ENCODE data around the gene HFE. TPM values are rescaled to one million over a fixed set of nuclear protein-coding genes. Genes with fewer than 3 reads are reported as not detected.
A peak's percentile ranks its signal among the peaks of the same experiment; 100 is the strongest.

Gene HFE
- total RNA-seq, 1 experiment from 2014 or later = 7.8 TPM

- DNase-seq (ENCODE audit: low spot score) = no peak
- no TSS peak for BruUV-seq (replicated peaks)
- no peak overlapping the region for H3K4me3 ChIP-seq (ENCODE audit: low read depth, low read length, poor library complexity, severe bottlenecking)
- H3K4me1 ChIP-seq (ENCODE audit: insufficient read depth, low read length, poor library complexity, severe bottlenecking) = peaks cover 11% of the 10 kb centered on the region
- POLR2A ChIA-PET (ENCODE audit: low non-redundant PET) = no interaction called here
- TF ChIP-seq CTCF (conservative IDR thresholded peaks at IDR 0.05; ENCODE audit: low read depth, low read length) (no peak), EZH2 (IDR thresholded peaks at IDR 0.05; ENCODE audit: borderline replicate concordance, low read depth, low read length, poor library complexity, severe bottlenecking) (no peak)
- peak overlapping the region; percentile 53 for H3K27ac ChIP-seq (ENCODE audit: low read depth, low read length, poor library complexity, severe bottlenecking)
- no peaks in the 10 kb centered on the region for H3K27me3 ChIP-seq (replicated peaks; ENCODE audit: insufficient read depth, low read depth, low read length, poor library complexity)
- CTCF ChIA-PET = no interaction called here
- no peaks in the 10 kb centered on the region for H3K9me3 ChIP-seq (ENCODE audit: low read depth, low read length, poor library complexity, severe bottlenecking)
- intact Hi-C loops (cut with micrococcal nuclease; ENCODE audit: unreplicated experiment) = no loop called here
- H3K36me3 ChIP-seq (ENCODE audit: insufficient read depth, low read length, poor library complexity, severe bottlenecking) = no peaks in the 10 kb centered on the region
These were observed 18.6 kb downstream of the HFE start for GRCh38 chr6:26105842-26106241.

- no peak for TF ChIP-seq EZH2 (IDR thresholded peaks at IDR 0.05; ENCODE audit: borderline replicate concordance, low read depth, low read length, poor library complexity, severe bottlenecking)
- no peak for TF ChIP-seq CTCF (conservative IDR thresholded peaks at IDR 0.05; ENCODE audit: low read depth, low read length)
- ChIA-PET CTCF (no interaction called here), POLR2A (ENCODE audit: low non-redundant PET) (interaction anchor here (0.8 kb wide), 1 partner anchor 50 kb away, joined by 3 read pairs; a partner anchor contains a TSS)
- intact Hi-C loops (cut with micrococcal nuclease; ENCODE audit: unreplicated experiment) = no loop called here
- no peaks in the 10 kb centered on the region for H3K36me3 ChIP-seq (ENCODE audit: insufficient read depth, low read length, poor library complexity, severe bottlenecking)
- H3K4me1 ChIP-seq (ENCODE audit: insufficient read depth, low read length, poor library complexity, severe bottlenecking) = peaks cover 5% of the 10 kb centered on the region
- BruUV-seq (replicated peaks) = no TSS peak
- H3K27ac ChIP-seq (ENCODE audit: low read depth, low read length, poor library complexity, severe bottlenecking) = peak overlapping the region; percentile 18
- DNase-seq (ENCODE audit: low spot score) = no peak
- no peaks in the 10 kb centered on the region for H3K9me3 ChIP-seq (ENCODE audit: low read depth, low read length, poor library complexity, severe bottlenecking)
- H3K27me3 ChIP-seq (replicated peaks; ENCODE audit: insufficient read depth, low read depth, low read length, poor library complexity) = no peaks in the 10 kb centered on the region
- H3K4me3 ChIP-seq (ENCODE audit: low read depth, low read length, poor library complexity, severe bottlenecking) = no peak overlapping the region
These were observed 20.7 kb downstream of the HFE start for GRCh38 chr6:26107935-26108334.

GRCh38 chr6:26109772-26110171 is 22.5 kb downstream of the HFE start:
- no peak overlapping the region for H3K4me3 ChIP-seq (ENCODE audit: low read depth, low read length, poor library complexity, severe bottlenecking)
- no TSS peak for BruUV-seq (replicated peaks)
- POLR2A ChIA-PET (ENCODE audit: low non-redundant PET) = interaction anchor here (0.6 kb wide), 1 partner anchor 17 kb away, joined by 4 read pairs; no protein-coding TSS in a partner anchor
- H3K36me3 ChIP-seq (ENCODE audit: insufficient read depth, low read length, poor library complexity, severe bottlenecking) = no peaks in the 10 kb centered on the region
- peak overlapping the region; percentile 43 for H3K27ac ChIP-seq (ENCODE audit: low read depth, low read length, poor library complexity, severe bottlenecking)
- TF ChIP-seq EZH2 (IDR thresholded peaks at IDR 0.05; ENCODE audit: borderline replicate concordance, low read depth, low read length, poor library complexity, severe bottlenecking) = no peak
- TF ChIP-seq CTCF (conservative IDR thresholded peaks at IDR 0.05; ENCODE audit: low read depth, low read length) = no peak
- CTCF ChIA-PET = no interaction called here
- H3K9me3 ChIP-seq (ENCODE audit: low read depth, low read length, poor library complexity, severe bottlenecking) = no peaks in the 10 kb centered on the region
- H3K27me3 ChIP-seq (replicated peaks; ENCODE audit: insufficient read depth, low read depth, low read length, poor library complexity) = no peaks in the 10 kb centered on the region
- DNase-seq (ENCODE audit: low spot score) = no peak
- intact Hi-C loops (cut with micrococcal nuclease; ENCODE audit: unreplicated experiment) = no loop called here
- no peaks in the 10 kb centered on the region for H3K4me1 ChIP-seq (ENCODE audit: insufficient read depth, low read length, poor library complexity, severe bottlenecking)

All from A673 (cell line).